GM12878 (cell line): ENCODE measurements around the gene EIF4E2.
A peak's percentile ranks its signal among the peaks of the same experiment; 100 is the strongest.

Experiments
- CEBPB ChIP-seq, 2 experiments: fragments of 150-350 bp in 1 of 2; IDR thresholded peaks; 2 replicates each; pipeline ENCODE4 v1.6.1; 2012 to 2014; ENCODE audit warnings: low read depth in 2 of 2, low read length in 2 of 2, borderline replicate concordance in 1 of 2, inconsistent platforms in 1 of 2
- CREB1 ChIP-seq: IDR thresholded peaks from 2 replicates; pipeline ENCODE4 v1.6.1; 2012; ENCODE audit warnings: low read depth, mild to moderate bottlenecking, inconsistent platforms
- CTCF ChIP-seq, 3 experiments: IDR thresholded peaks in 2 of 3; conservative IDR thresholded peaks in 1 of 3; 2 replicates each; pipeline ENCODE4 v1.5.1; 2011; ENCODE audit warnings: low read depth in 3 of 3, low read length in 3 of 3, mild to moderate bottlenecking in 3 of 3, control low read depth in 2 of 3, moderate library complexity in 2 of 3, inconsistent platforms in 1 of 3, mixed read lengths in 1 of 3; ENCODE audit not compliant: control insufficient read depth in 2 of 3, insufficient read depth in 1 of 3; ENCODE audit errors: extremely low read depth in 1 of 3
- GATAD2B ChIP-seq: fragments of 450-650 bp; conservative IDR thresholded peaks from 2 replicates; pipeline ENCODE4 v1.6.1; 2017; ENCODE audit warnings: low read depth, mild to moderate bottlenecking, moderate library complexity
- RAD21 ChIP-seq: IDR thresholded peaks from 2 replicates; pipeline ENCODE4 v1.6.1; 2011; ENCODE audit warnings: mild to moderate bottlenecking, low read depth, low read length, moderate library complexity; ENCODE audit not compliant: insufficient read depth
- SIN3A ChIP-seq: IDR thresholded peaks from 2 replicates; pipeline ENCODE4 v1.6.1; 2012; ENCODE audit warnings: low read depth, low read length, improper control_type of control experiment
- ZBTB40 ChIP-seq: fragments of 450-650 bp; IDR thresholded peaks from 2 replicates; pipeline ENCODE4 v1.6.1; 2016; ENCODE audit warnings: mild to moderate bottlenecking, moderate library complexity, borderline replicate concordance
- ZSCAN29 ChIP-seq: fragments of 450-650 bp; IDR thresholded peaks from 2 replicates; pipeline ENCODE4 v1.6.1; 2017; ENCODE audit warnings: mild to moderate bottlenecking, moderate library complexity

DNA sequence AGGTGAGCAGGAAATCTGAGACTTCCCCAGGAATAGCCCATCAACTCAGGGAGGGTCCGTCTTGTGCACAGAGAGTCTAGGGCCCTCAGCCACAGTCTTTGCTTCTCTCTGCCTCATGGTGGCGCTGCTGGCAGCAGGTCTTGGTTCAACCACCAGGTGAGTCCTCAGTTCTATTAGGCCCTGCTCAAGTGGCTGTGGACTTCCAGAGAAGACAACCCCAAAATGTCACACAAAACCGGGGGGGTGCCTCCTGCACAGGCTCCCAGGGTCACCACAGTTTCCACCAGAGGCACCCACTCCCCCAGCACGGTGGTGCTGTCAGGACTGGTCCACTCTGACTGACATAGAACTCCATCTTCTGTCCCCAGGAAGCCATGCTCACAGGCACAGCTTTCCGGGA is 13.4 kb upstream of the EIF4E2 start:
- no peak for TF ChIP-seq CREB1
- no peak for TF ChIP-seq ZBTB40
- no peak for TF ChIP-seq GATAD2B
- TF ChIP-seq CTCF (IDR thresholded peaks at IDR 0.05 in 2 of 3, conservative IDR thresholded peaks at IDR 0.05 in 1 of 3; ENCODE audit: control insufficient read depth in 2 of 3, extremely low read depth in 1 of 3, insufficient read depth in 1 of 3, low read depth in 3 of 3, low read length in 3 of 3), result peak; percentile 22 to 43 (median 38); a peak in 4 of 6 replicates
- no peak for TF ChIP-seq ZSCAN29
- TF ChIP-seq SIN3A, result no peak
- no peak for TF ChIP-seq CEBPB (IDR thresholded peaks at IDR 0.05; ENCODE audit: borderline replicate concordance in 1 of 2, low read depth in 2 of 2, low read length in 2 of 2)
- TF ChIP-seq RAD21, result no peak
